HUES6 (cell line): ENCODE results near the gene NCAM2.

Experiments used
- H3K27ac ChIP-seq: 2 replicates; pipeline ENCODE4 v1.7.0; 2013; ENCODE audit warnings: low read depth, mild to moderate bottlenecking, low read length, inconsistent platforms
- H3K27me3 ChIP-seq: 2 replicates; pipeline ENCODE4 v1.6.1; 2013; ENCODE audit warnings: low read length; ENCODE audit not compliant: control insufficient read depth, insufficient read depth
- H3K36me3 ChIP-seq: 2 replicates; pipeline ENCODE4 v1.6.1; 2013; ENCODE audit warnings: low read length; ENCODE audit not compliant: control insufficient read depth, insufficient read depth
- H3K4me1 ChIP-seq: 2 replicates; pipeline ENCODE4 v1.6.1; 2013; ENCODE audit warnings: low read length; ENCODE audit not compliant: control insufficient read depth, insufficient read depth
- H3K4me3 ChIP-seq: 2 replicates; pipeline ENCODE4 v1.5.1; 2013; ENCODE audit warnings: low read depth, low read length
- H3K9ac ChIP-seq: one replicate; pipeline ENCODE4 v1.6.1; 2013; ENCODE audit warnings: mild to moderate bottlenecking, low read length
- H3K9me3 ChIP-seq: 2 replicates; pipeline ENCODE4 v1.6.1; 2013; ENCODE audit warnings: low read depth, low read length; ENCODE audit not compliant: control insufficient read depth, insufficient read depth

Gene NCAM2

DNA sequence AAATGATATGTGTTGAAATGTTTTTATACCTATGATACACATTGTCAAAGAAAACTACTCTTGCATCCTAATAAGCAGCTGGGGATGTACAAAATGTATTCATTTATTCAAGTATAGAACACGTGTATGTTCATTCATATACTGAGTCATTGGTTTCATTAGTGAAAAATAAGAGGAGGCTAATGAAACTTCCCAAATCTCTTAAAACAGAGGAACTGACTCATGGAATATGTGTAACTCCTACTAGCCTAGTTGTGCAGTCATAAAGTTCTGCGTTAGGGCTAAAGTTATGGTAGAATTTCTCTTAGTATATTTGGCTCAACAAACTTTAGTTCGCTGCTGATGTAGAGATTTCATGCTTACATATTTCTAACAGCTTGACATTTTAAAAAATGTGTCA, 441.6 kb downstream of the NCAM2 start:
- Histone ChIP-seq H3K4me3 (no peak overlapping the region), H3K9ac (no peak overlapping the region), H3K27ac (no peak overlapping the region), H3K4me1 (no peaks in the 10 kb centered on the region), H3K36me3 (no peaks in the 10 kb centered on the region), H3K27me3 (no peaks in the 10 kb centered on the region), H3K9me3 (no peaks in the 10 kb centered on the region)

DNA sequence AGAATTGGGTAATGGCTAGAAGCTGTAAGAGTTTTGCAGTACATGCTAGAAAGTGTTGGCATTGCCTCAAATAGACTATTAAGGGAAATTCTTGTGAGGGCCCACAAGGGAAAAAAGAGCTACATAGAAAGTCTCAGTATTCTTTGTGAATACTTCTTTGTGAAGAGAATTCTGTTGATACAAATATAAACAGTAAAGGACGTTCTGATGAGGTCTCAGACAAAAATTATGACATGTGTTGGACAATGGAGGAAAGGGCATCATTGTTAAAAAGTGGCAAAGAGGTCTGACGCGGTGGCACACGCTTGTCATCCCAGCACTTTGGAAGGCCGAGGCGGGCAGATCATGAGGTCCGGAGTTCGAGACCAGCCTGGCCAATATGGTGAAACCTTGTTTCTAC, 458.9 kb downstream of the NCAM2 start:
- H3K36me3 ChIP-seq, result no peaks in the 10 kb centered on the region
- no peak overlapping the region for H3K9ac ChIP-seq
- no peak overlapping the region for H3K4me3 ChIP-seq

GRCh38 chr21:21458124-21458631, 460.0 kb downstream of the NCAM2 start:
- H3K9me3 ChIP-seq, result no peaks in the 10 kb centered on the region
- no peak overlapping the region; the same call in 1 of the 2 replicates for H3K27ac ChIP-seq
- H3K9ac ChIP-seq, result no peak overlapping the region
- no peak overlapping the region for H3K4me3 ChIP-seq
- no peaks in the 10 kb centered on the region for H3K4me1 ChIP-seq
- H3K27me3 ChIP-seq, result no peaks in the 10 kb centered on the region
- no peaks in the 10 kb centered on the region for H3K36me3 ChIP-seq

More for the DNA sequence above, 458.9 kb downstream of the NCAM2 start:
- H3K4me1 ChIP-seq, result no peaks in the 10 kb centered on the region
- H3K27me3 ChIP-seq, result no peaks in the 10 kb centered on the region
- no peak overlapping the region for H3K27ac ChIP-seq
- no peaks in the 10 kb centered on the region for H3K9me3 ChIP-seq

- Histone ChIP-seq H3K36me3 (no peaks in the 10 kb centered on the region), H3K27me3 (no peaks in the 10 kb centered on the region), H3K27ac (no peak overlapping the region), H3K9ac (no peak overlapping the region), H3K9me3 (no peaks in the 10 kb centered on the region), H3K4me1 (no peaks in the 10 kb centered on the region), H3K4me3 (no peak overlapping the region)
These were observed 462.8 kb downstream of the NCAM2 start for GRCh38 chr21:21460979-21461378.

DNA sequence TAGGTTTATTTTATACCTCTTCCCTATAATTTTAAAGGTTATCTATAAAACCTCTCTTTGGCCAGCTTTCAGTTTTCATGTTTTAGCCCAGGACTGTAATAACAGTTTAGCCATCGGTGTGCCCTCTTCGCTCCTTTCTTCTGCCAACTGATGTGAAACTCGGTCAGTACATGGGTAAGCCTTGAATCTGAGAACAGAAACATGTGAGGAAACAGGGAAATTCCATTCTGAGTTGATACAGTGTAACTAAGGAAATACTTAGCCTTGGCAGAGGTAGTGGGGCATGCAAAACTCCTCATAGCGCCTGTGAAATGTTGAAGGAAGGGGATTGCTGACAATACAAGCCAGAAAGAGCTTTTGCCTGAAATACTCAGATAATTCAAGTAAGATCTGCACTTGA, 465.2 kb downstream of the NCAM2 start:
- H3K27me3 ChIP-seq, result no peaks in the 10 kb centered on the region
- H3K36me3 ChIP-seq, result no peaks in the 10 kb centered on the region
- no peak overlapping the region for H3K4me3 ChIP-seq
- H3K4me1 ChIP-seq, result no peaks in the 10 kb centered on the region
- H3K27ac ChIP-seq, result no peak overlapping the region
- H3K9ac ChIP-seq, result no peak overlapping the region
- no peaks in the 10 kb centered on the region for H3K9me3 ChIP-seq

GRCh38 chr21:21464684-21465083, 466.5 kb downstream of the NCAM2 start:
- no peak overlapping the region for H3K4me3 ChIP-seq
- no peaks in the 10 kb centered on the region for H3K4me1 ChIP-seq
- H3K27ac ChIP-seq, result no peak overlapping the region
- no peak overlapping the region for H3K9ac ChIP-seq
- no peaks in the 10 kb centered on the region for H3K36me3 ChIP-seq
- H3K27me3 ChIP-seq, result no peaks in the 10 kb centered on the region
- no peaks in the 10 kb centered on the region for H3K9me3 ChIP-seq

DNA sequence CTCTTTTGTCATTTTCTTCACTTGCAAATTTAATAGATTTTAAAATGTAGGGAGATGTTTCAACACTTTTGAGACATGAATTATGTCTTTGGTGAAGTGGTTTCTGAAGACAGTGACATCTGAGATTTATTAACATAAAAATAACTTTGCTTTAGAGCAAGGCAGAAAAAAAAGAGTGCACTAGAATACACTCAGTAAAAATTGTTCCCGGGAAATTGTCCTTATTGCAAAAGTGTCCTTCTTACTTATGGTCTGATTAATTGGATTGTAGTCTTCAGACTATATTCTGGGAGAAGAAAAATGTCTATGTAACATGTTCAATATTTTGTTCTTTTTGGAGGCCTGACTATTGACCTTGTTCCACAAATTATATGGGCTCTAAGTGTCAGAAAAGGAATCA, 468.5 kb downstream of the NCAM2 start:
- no peaks in the 10 kb centered on the region for H3K36me3 ChIP-seq
- H3K4me1 ChIP-seq, result no peaks in the 10 kb centered on the region
- H3K4me3 ChIP-seq, result no peak overlapping the region
- no peaks in the 10 kb centered on the region for H3K27me3 ChIP-seq
- H3K27ac ChIP-seq, result no peak overlapping the region
- no peak overlapping the region for H3K9ac ChIP-seq
- no peaks in the 10 kb centered on the region for H3K9me3 ChIP-seq

DNA sequence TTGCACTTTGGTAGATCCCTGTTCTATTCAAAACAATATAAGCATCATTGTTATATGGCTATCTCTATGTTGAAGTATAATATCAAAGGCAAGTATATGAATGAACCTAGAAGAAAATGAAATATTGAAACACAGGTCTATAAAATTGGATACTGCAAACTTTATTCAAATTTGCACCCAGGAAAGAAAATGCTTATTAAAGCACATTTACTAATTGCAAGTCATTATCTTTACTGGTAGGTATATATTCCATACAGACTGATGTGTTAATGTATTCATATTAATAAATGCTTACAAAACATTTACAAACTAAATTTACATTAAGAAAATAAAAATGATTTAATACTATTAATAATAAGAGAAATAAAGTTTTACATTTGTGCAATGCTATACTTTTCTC, 469.8 kb downstream of the NCAM2 start:
- no peak overlapping the region for H3K27ac ChIP-seq
- H3K4me1 ChIP-seq, result no peaks in the 10 kb centered on the region
- H3K9ac ChIP-seq, result no peak overlapping the region
- H3K4me3 ChIP-seq, result no peak overlapping the region
- H3K36me3 ChIP-seq, result no peaks in the 10 kb centered on the region
- H3K9me3 ChIP-seq, result no peaks in the 10 kb centered on the region
- H3K27me3 ChIP-seq, result no peaks in the 10 kb centered on the region

DNA sequence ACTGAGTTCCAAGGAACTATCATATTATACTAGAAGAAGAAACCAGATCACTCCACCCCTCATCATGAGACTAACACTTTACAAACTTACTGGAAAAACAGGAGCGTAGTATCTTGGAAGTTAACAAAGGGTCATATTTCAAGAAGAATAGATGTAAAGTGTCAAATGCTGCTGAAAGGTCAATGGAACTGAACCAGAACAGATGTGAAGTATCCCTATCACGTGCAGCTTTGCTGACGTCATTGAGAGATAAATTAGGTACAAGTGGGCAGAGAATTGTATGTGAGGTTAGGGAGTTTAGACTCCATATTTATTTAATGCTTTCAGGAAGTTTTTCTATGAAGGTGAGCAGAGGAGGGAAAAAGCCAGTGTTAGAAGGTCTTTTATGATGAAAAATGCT, 483.0 kb downstream of the NCAM2 start:
- Histone ChIP-seq H3K4me1 (no peaks in the 10 kb centered on the region), H3K9me3 (no peaks in the 10 kb centered on the region), H3K27ac (no peak overlapping the region), H3K27me3 (no peaks in the 10 kb centered on the region), H3K36me3 (no peaks in the 10 kb centered on the region), H3K9ac (no peak overlapping the region), H3K4me3 (no peak overlapping the region)

DNA sequence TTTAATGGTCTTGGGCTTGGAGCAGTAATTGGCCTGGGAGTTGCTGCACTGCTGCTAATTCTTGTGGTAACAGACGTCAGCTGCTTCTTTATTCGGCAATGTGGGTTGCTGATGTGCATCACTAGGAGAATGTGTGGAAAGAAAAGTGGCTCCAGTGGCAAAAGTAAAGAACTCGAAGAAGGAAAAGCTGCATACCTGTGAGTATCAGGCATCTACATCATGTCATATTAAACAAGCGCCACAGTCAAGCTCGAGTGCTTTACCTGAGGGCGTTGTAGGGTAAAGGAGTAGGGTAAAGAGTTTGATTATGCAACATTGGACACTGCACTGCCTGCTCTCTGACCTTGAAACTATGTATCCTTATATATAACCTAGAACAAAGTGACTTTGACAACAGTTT, 510.6 kb downstream of the NCAM2 start:
- Histone ChIP-seq H3K27me3 (no peaks in the 10 kb centered on the region), H3K36me3 (no peaks in the 10 kb centered on the region), H3K9ac (no peak overlapping the region), H3K4me1 (no peaks in the 10 kb centered on the region), H3K4me3 (no peak overlapping the region), H3K9me3 (no peaks in the 10 kb centered on the region), H3K27ac (no peak overlapping the region)

DNA sequence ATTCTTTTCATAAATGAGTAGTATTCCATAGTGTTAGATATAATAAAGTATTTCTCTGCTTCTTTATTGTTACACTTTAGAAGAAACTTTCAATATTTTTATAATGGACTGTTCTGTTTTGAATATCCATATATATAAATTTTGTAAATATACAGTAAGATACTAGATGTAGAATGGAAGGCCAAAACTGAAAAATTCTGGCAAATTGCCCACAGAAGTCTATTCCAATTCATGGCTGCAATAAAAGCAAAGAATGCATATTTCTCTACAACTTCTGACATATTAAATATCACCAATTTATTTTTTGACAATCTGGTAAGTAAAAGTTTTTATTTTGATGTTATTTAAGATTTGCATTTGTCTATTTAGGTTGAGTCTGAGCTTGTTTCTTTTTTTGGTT, 532.5 kb downstream of the NCAM2 start:
- Histone ChIP-seq H3K27me3 (no peaks in the 10 kb centered on the region), H3K9me3 (no peaks in the 10 kb centered on the region), H3K9ac (no peak overlapping the region), H3K27ac (no peak overlapping the region), H3K4me3 (no peak overlapping the region), H3K4me1 (no peaks in the 10 kb centered on the region), H3K36me3 (no peaks in the 10 kb centered on the region)

- Histone ChIP-seq H3K27ac (no peak overlapping the region), H3K9me3 (no peaks in the 10 kb centered on the region), H3K27me3 (no peaks in the 10 kb centered on the region), H3K4me3 (no peak overlapping the region), H3K36me3 (no peaks in the 10 kb centered on the region), H3K4me1 (no peaks in the 10 kb centered on the region), H3K9ac (no peak overlapping the region)
These were observed 549.3 kb downstream of the NCAM2 start for GRCh38 chr21:21547368-21547953.
